Measurements from ENCODE around the gene ITPR3.

ITPR3 gene

DNA sequence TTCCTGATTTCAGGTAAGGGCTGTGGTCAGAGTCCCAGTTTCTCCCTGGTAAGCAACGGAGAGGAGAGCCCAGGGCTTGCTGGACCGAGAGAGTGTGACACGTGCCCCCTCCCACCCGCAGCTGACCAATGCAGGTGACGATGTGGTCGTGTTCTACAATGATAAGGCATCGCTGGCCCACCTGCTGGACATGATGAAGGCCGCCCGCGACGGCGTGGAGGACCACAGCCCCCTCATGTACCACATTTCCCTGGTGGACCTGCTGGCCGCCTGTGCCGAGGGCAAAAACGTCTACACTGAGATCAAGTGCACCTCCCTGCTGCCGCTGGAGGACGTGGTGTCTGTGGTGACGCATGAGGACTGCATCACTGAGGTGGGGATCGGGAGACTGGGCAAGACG, 58.6 kb downstream of the ITPR3 start:
- POLR2A ChIA-PET, result no interaction called here
- DNase-seq (ENCODE audit: extremely low spot score), result no peak
- TF ChIP-seq TARDBP (IDR thresholded peaks at IDR 0.05), result no peak
- CTCF ChIA-PET, result no interaction called here

- POLR2A ChIA-PET, result interaction anchor here (1.2 kb wide), 1 partner anchor 29 kb away, joined by 3 read pairs; the partner anchor contains the start of gene UQCC2
Observed at GRCh38 chr6:33682341-33682740, 61.2 kb downstream of the ITPR3 start.

DNA sequence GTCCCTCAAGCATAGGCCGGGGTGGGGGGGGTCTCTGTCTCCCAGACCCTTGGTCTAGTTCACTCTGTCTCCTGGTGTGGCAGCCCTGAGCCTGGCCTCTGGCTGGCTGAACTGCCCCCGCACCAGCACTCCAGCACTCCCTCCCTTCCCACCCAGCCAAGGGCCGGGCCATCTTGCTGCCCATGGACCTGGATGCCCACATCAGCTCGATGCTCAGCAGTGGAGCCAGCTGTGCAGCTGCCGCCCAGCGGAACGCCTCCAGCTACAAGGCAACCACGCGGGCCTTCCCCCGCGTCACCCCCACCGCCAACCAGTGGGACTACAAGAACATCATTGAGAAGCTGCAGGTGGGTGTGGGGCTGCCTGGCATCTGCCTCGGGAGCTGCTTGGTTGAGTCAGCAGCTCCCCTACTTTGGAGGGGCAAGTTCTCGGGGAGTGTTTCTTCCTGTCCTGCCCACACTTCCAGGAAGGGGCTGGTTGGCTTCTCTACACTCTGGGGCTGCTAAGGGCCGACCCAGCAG, 62.0 kb downstream of the ITPR3 start:
- CTCF ChIA-PET, result interaction anchor here (0.7 to 2.3 kb wide), 3 partner anchors 15 to 81 kb away, joined by 3 to 6 read pairs (median 5); no protein-coding TSS in a partner anchor

More at GRCh38 chr6:33682341-33682740, 61.2 kb downstream of the ITPR3 start:
- CTCF ChIA-PET, result interaction anchor here (2.3 kb wide), 1 partner anchor 18 kb away, joined by 6 read pairs; no protein-coding TSS in a partner anchor
- TF ChIP-seq ARNT (IDR thresholded peaks at IDR 0.05) (no peak), FOXA1 (IDR thresholded peaks at IDR 0.05) (no peak), FOXM1 (IDR thresholded peaks at IDR 0.05; ENCODE audit: borderline replicate concordance) (no peak)
- DNase-seq (ENCODE audit: extremely low spot score), result no peak

DNA sequence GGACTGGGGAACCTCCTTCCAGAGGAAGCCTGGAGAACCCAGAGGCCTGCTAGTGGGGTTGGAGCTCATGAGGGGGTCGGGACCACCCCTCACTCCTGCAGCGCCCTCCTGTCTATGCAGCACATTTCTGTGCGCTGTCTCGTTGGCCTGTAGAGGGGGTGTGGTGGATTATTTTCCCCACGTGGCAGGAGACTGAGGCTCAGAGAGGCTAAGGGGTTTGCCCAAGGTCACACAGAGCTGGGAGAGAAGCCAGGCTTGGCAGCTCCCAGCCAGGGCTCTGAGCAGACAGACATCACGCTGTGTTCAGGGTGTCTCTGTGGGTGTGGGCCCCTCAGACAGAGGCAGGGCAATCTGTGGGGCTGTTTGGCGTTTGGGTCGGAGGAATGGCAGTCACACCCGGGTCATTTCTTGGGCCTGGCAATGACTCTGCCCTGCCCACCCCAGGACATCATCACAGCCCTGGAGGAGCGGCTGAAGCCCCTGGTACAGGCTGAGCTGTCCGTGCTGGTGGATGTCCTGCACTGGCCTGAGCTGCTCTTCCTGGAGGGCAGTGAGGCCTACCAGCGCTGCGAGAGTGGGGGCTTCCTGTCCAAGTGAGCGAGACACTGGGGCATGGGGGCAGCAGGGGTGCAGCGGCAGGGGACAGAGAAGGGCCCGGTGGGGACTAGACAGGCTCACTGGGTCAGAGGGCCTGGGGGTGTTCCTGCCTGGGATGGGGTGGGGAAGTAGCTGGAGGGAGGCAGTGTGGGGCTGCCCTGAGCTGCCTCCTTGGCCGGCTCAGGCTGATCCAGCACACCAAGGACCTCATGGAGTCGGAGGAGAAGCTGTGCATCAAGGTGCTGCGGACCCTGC, 62.7 kb downstream of the ITPR3 start:
- POLR2A ChIA-PET, result interaction anchor here (0.7 to 1.2 kb wide), 2 partner anchors 28 kb away, joined by 3 read pairs; partner anchors contain the start of gene UQCC2
- no peak for DNase-seq (ENCODE audit: extremely low spot score)
- TF ChIP-seq ELF4 (IDR thresholded peaks at IDR 0.05) (no peak), TARDBP (IDR thresholded peaks at IDR 0.05) (no peak), BHLHE40 (IDR thresholded peaks at IDR 0.05; ENCODE audit: borderline replicate concordance) (no peak), SP1 (IDR thresholded peaks at IDR 0.05) (no peak), FOXM1 (IDR thresholded peaks at IDR 0.05; ENCODE audit: borderline replicate concordance) (no peak), HDGF (IDR thresholded peaks at IDR 0.05; ENCODE audit: borderline replicate concordance) (no peak), FOXA1 (IDR thresholded peaks at IDR 0.05) (no peak), LEF1 (IDR thresholded peaks at IDR 0.05; ENCODE audit: borderline replicate concordance) (no peak), L3MBTL2 (conservative IDR thresholded peaks at IDR 0.05) (no peak), FOXK2 (IDR thresholded peaks at IDR 0.05) (no peak), NFRKB (IDR thresholded peaks at IDR 0.05) (no peak), PKNOX1 (IDR thresholded peaks at IDR 0.05) (no peak), ARNT (IDR thresholded peaks at IDR 0.05) (no peak), ZNF384 (IDR thresholded peaks at IDR 0.05) (no peak), SUZ12 (IDR thresholded peaks at IDR 0.05) (no peak), CTBP1 (IDR thresholded peaks at IDR 0.05; ENCODE audit: borderline replicate concordance) (no peak)
- CTCF ChIA-PET, result interaction anchor here (2.3 kb wide), 1 partner anchor 17 kb away, joined by 6 read pairs; no protein-coding TSS in a partner anchor

More for the DNA sequence above, 62.0 kb downstream of the ITPR3 start:
- no peak for TF ChIP-seq ZNF384 (IDR thresholded peaks at IDR 0.05)
- TF ChIP-seq ARNT (IDR thresholded peaks at IDR 0.05), result no peak
- TF ChIP-seq LEF1 (IDR thresholded peaks at IDR 0.05; ENCODE audit: borderline replicate concordance), result no peak
- no peak for TF ChIP-seq PKNOX1 (IDR thresholded peaks at IDR 0.05)
- no peak for TF ChIP-seq SUZ12 (IDR thresholded peaks at IDR 0.05)
- TF ChIP-seq HDGF (IDR thresholded peaks at IDR 0.05; ENCODE audit: borderline replicate concordance), result no peak
- TF ChIP-seq FOXK2 (IDR thresholded peaks at IDR 0.05), result no peak
- no peak for TF ChIP-seq FOXA1 (IDR thresholded peaks at IDR 0.05)
- no peak for TF ChIP-seq TARDBP (IDR thresholded peaks at IDR 0.05)
- TF ChIP-seq BHLHE40 (IDR thresholded peaks at IDR 0.05; ENCODE audit: borderline replicate concordance), result no peak
- TF ChIP-seq NFRKB (IDR thresholded peaks at IDR 0.05), result no peak
- TF ChIP-seq FOXM1 (IDR thresholded peaks at IDR 0.05; ENCODE audit: borderline replicate concordance), result no peak
- no peak for TF ChIP-seq L3MBTL2 (conservative IDR thresholded peaks at IDR 0.05)
- TF ChIP-seq ELF4 (IDR thresholded peaks at IDR 0.05), result no peak
- TF ChIP-seq CTBP1 (IDR thresholded peaks at IDR 0.05; ENCODE audit: borderline replicate concordance), result no peak
- TF ChIP-seq SP1 (IDR thresholded peaks at IDR 0.05), result no peak
- DNase-seq (ENCODE audit: extremely low spot score), result no peak
- POLR2A ChIA-PET, result interaction anchor here (0.6 to 1.2 kb wide), 2 partner anchors 14 to 29 kb away, joined by 3 read pairs; partner anchors contain the start of gene UQCC2

DNA sequence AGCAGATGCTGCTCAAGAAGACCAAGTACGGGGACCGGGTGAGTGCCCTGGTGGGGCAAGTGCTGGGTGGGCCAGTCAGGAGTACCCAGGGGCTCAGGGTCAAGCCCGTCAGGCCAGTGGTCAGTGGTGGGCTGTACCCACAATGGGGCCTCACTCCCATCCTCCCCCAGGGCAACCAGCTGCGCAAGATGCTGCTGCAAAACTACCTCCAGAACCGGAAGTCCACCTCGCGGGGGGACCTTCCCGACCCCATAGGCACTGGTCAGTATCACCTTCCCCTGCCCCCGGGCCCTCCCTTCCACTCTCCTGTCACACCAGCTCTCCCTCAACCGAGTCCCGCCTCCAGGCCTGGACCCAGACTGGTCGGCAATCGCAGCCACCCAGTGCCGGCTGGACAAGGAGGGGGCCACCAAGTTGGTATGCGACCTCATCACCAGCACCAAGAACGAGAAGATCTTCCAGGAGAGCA, 63.3 kb downstream of the ITPR3 start:
- CTCF ChIA-PET, result interaction anchor here (2.3 kb wide), 1 partner anchor 16 kb away, joined by 6 read pairs; no protein-coding TSS in a partner anchor
- no peak for DNase-seq (ENCODE audit: extremely low spot score)
- TF ChIP-seq CTBP1 (IDR thresholded peaks at IDR 0.05; ENCODE audit: borderline replicate concordance), result no peak
- TF ChIP-seq HDGF (IDR thresholded peaks at IDR 0.05; ENCODE audit: borderline replicate concordance), result no peak
- TF ChIP-seq FOXM1 (IDR thresholded peaks at IDR 0.05; ENCODE audit: borderline replicate concordance), result no peak
- TF ChIP-seq L3MBTL2 (conservative IDR thresholded peaks at IDR 0.05), result no peak
- no peak for TF ChIP-seq TARDBP (IDR thresholded peaks at IDR 0.05)
- no peak for TF ChIP-seq PKNOX1 (IDR thresholded peaks at IDR 0.05)
- TF ChIP-seq BHLHE40 (IDR thresholded peaks at IDR 0.05; ENCODE audit: borderline replicate concordance), result no peak
- no peak for TF ChIP-seq ZNF384 (IDR thresholded peaks at IDR 0.05)
- TF ChIP-seq SUZ12 (IDR thresholded peaks at IDR 0.05), result no peak
- no peak for TF ChIP-seq FOXA1 (IDR thresholded peaks at IDR 0.05)
- TF ChIP-seq LEF1 (IDR thresholded peaks at IDR 0.05; ENCODE audit: borderline replicate concordance), result no peak
- no peak for TF ChIP-seq ARNT (IDR thresholded peaks at IDR 0.05)
- TF ChIP-seq SP1 (IDR thresholded peaks at IDR 0.05), result no peak
- POLR2A ChIA-PET, result interaction anchor here (0.7 kb wide), 1 partner anchor 27 kb away, joined by 3 read pairs; the partner anchor contains the start of gene UQCC2

Measured in HEK293T (cell line).